NT2/D1 (cell line): ENCODE measurements around the gene EMC9.
A peak's percentile ranks its signal among the peaks of the same experiment; 100 is the strongest.

ENCODE experiments used
- DNase-seq: peaks from one replicate; pipeline ENCODE4 v3.0.0-alpha.2; 2011; ENCODE audit warnings: low read depth, low spot score
- H3K27me3 ChIP-seq: 2 replicates; pipeline ENCODE4 v1.6.0; 2011; ENCODE audit warnings: mild to moderate bottlenecking; ENCODE audit not compliant: insufficient read length, insufficient read depth
- H3K36me3 ChIP-seq: 2 replicates; pipeline ENCODE4 v1.6.1; 2011; ENCODE audit warnings: mild to moderate bottlenecking, low read length, mixed read lengths; ENCODE audit not compliant: insufficient read depth, insufficient read length
- H3K4me1 ChIP-seq: 2 replicates; pipeline ENCODE4 v1.5.1; 2011; ENCODE audit not compliant: insufficient read depth, insufficient read length
- H3K4me3 ChIP-seq: 2 replicates; pipeline ENCODE4 v1.5.1; 2011; ENCODE audit warnings: low read depth; ENCODE audit not compliant: insufficient read length
- H3K9ac ChIP-seq: 2 replicates; pipeline ENCODE4 v1.6.0; 2011; ENCODE audit warnings: low read depth; ENCODE audit not compliant: insufficient read length
- H3K9me3 ChIP-seq: 2 replicates; pipeline ENCODE4 v1.5.1; 2011; ENCODE audit warnings: mild to moderate bottlenecking, low read length; ENCODE audit not compliant: insufficient read depth
- SUZ12 ChIP-seq: IDR thresholded peaks from 2 replicates; pipeline ENCODE4 v1.6.1; 2011; ENCODE audit not compliant: insufficient read length, insufficient read depth; ENCODE audit errors: extremely low read depth
- YY1 ChIP-seq: IDR thresholded peaks from 2 replicates; pipeline ENCODE4 v1.6.1; 2011; ENCODE audit not compliant: insufficient read length, insufficient read depth
- ZNF274 ChIP-seq: IDR thresholded peaks from 2 replicates; pipeline ENCODE4 v1.6.1; 2011; ENCODE audit warnings: mild to moderate bottlenecking, low read depth, low read length

EMC9 gene

GRCh38 chr14:24162093-24162492, 20.7 kb upstream of the EMC9 start:
- no peaks in the 10 kb centered on the region for H3K27me3 ChIP-seq
- no peak overlapping the region for H3K4me3 ChIP-seq
- TF ChIP-seq YY1, result no peak
- no peaks in the 10 kb centered on the region for H3K4me1 ChIP-seq
- H3K9me3 ChIP-seq, result no peaks in the 10 kb centered on the region
- DNase-seq, result no peak
- no peak overlapping the region for H3K9ac ChIP-seq
- H3K36me3 ChIP-seq, result peaks cover 83% of the 10 kb centered on the region

- peaks cover 82% of the 10 kb centered on the region for H3K36me3 ChIP-seq
- no peak within 1 kb of the TSS for H3K4me3 ChIP-seq
- peak within 1 kb of the TSS; percentile 46 for H3K9ac ChIP-seq
- H3K27me3 ChIP-seq, result no peaks in the 10 kb centered on the region
- H3K4me1 ChIP-seq, result no peaks in the 10 kb centered on the region
- DNase-seq, result peak; percentile 94
- no peak for TF ChIP-seq YY1
- no peak for TF ChIP-seq ZNF274
- TF ChIP-seq SUZ12, result no peak
- H3K9me3 ChIP-seq, result no peaks in the 10 kb centered on the region
Observed at GRCh38 chr14:24160850-24161804, 19.7 kb upstream of the EMC9 start, which contains the start of gene IRF9. TSS of gene IRF9 (plus strand) at chr14:24161265. CDS start at chr14:24162145, 880 bp downstream.

GRCh38 chr14:24160499-24160849, 19.1 kb upstream of the EMC9 start:
- H3K9ac ChIP-seq, result no peak overlapping the region

GRCh38 chr14:24159777-24160498, 18.5 kb upstream of the EMC9 start:
- H3K9ac ChIP-seq, result no peak overlapping the region
- TF ChIP-seq YY1, result no peak
- TF ChIP-seq SUZ12, result no peak
- TF ChIP-seq ZNF274, result no peak
- no peak for DNase-seq
- H3K4me1 ChIP-seq, result no peaks in the 10 kb centered on the region
- no peak overlapping the region for H3K4me3 ChIP-seq
- H3K36me3 ChIP-seq, result peaks cover 82% of the 10 kb centered on the region
- no peaks in the 10 kb centered on the region for H3K27me3 ChIP-seq
- H3K9me3 ChIP-seq, result no peaks in the 10 kb centered on the region

More at GRCh38 chr14:24160499-24160849, 19.1 kb upstream of the EMC9 start:
- TF ChIP-seq SUZ12 (no peak), YY1 (no peak)
- H3K4me3 ChIP-seq, result no peak overlapping the region
- no peaks in the 10 kb centered on the region for H3K4me1 ChIP-seq
- H3K36me3 ChIP-seq, result peaks cover 82% of the 10 kb centered on the region
- no peak for DNase-seq
- H3K9me3 ChIP-seq, result no peaks in the 10 kb centered on the region
- no peaks in the 10 kb centered on the region for H3K27me3 ChIP-seq

GRCh38 chr14:24157331-24157730, 15.9 kb upstream of the EMC9 start:
- H3K4me1 ChIP-seq, result no peaks in the 10 kb centered on the region
- H3K9ac ChIP-seq, result no peak overlapping the region
- peaks cover 69% of the 10 kb centered on the region for H3K36me3 ChIP-seq
- H3K9me3 ChIP-seq, result no peaks in the 10 kb centered on the region
- H3K27me3 ChIP-seq, result no peaks in the 10 kb centered on the region
- no peak for TF ChIP-seq SUZ12
- TF ChIP-seq ZNF274, result no peak
- no peak for TF ChIP-seq YY1
- H3K4me3 ChIP-seq, result no peak overlapping the region
- no peak for DNase-seq

- H3K9ac ChIP-seq, result no peak overlapping the region
- peaks cover 69% of the 10 kb centered on the region for H3K36me3 ChIP-seq
- no peak for DNase-seq
- H3K4me1 ChIP-seq, result no peaks in the 10 kb centered on the region
- no peaks in the 10 kb centered on the region for H3K9me3 ChIP-seq
- no peaks in the 10 kb centered on the region for H3K27me3 ChIP-seq
- H3K4me3 ChIP-seq, result no peak overlapping the region
- TF ChIP-seq ZNF274, result no peak
- no peak for TF ChIP-seq YY1
- no peak for TF ChIP-seq SUZ12
Observed at GRCh38 chr14:24156840-24157239, 15.4 kb upstream of the EMC9 start.

- Histone ChIP-seq H3K27me3 (no peaks in the 10 kb centered on the region), H3K36me3 (peaks cover 76% of the 10 kb centered on the region), H3K9ac (no peak overlapping the region), H3K4me3 (no peak overlapping the region), H3K4me1 (no peaks in the 10 kb centered on the region), H3K9me3 (no peaks in the 10 kb centered on the region)
- no peak for TF ChIP-seq YY1
- TF ChIP-seq SUZ12, result no peak
- TF ChIP-seq ZNF274, result no peak
- DNase-seq, result no peak
Observed at GRCh38 chr14:24155100-24155499, 13.7 kb upstream of the EMC9 start.
